Globus pallidus (tissue), 1 donor: ENCODE measurements around the gene LBH.
"Not testable (repeated sequence)": the region's sequence is repeated elsewhere in the genome, so short reads cannot be mapped to it uniquely, and the experiment has no call there.

Source experiments
- DNase-seq: peaks from one replicate; pipeline ENCODE4 v3.0.0-alpha.2; 2015; ENCODE audit warnings: low spot score

The LBH gene

GRCh38 chr2:30257266-30258214, 26.2 kb downstream of the LBH start:
- no peak for DNase-seq

- no peak for DNase-seq
These were observed 27.7 kb downstream of the LBH start for GRCh38 chr2:30259071-30259470.

- no peak for DNase-seq
These were observed 28.7 kb downstream of the LBH start for GRCh38 chr2:30259827-30260679.

- no peak for DNase-seq
These were observed 29.6 kb downstream of the LBH start for GRCh38 chr2:30260941-30261340.

- DNase-seq, result no peak
These were observed 30.4 kb downstream of the LBH start for GRCh38 chr2:30261695-30262211.

- DNase-seq, result no peak
These were observed 31.5 kb downstream of the LBH start for GRCh38 chr2:30262716-30263309.

DNA sequence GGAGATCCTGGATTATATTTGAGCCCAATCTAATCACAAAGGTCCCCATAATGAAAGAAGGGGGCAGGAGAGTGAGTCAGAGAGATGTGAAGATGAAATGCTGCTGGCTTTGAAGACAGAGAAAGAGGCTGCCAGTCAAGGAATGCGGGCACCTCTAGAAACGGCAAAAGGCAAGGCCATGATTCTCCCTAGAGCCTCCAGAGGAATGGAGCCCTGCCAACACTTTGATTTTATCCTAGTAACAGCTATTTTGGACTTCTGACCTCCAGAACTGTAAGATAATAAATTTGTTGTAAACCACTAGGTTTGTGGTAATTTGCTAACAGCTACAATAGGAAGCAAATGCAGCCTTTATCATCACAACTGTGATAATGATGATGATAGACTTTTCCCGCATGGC, 32.9 kb downstream of the LBH start:
- no peak for DNase-seq

GRCh38 chr2:30265052-30266015, 34.0 kb downstream of the LBH start:
- no peak for DNase-seq

GRCh38 chr2:30266051-30266621, 34.8 kb downstream of the LBH start:
- no peak for DNase-seq

GRCh38 chr2:30266705-30267104, 35.4 kb downstream of the LBH start:
- no peak for DNase-seq

GRCh38 chr2:30267161-30267975, 36.0 kb downstream of the LBH start:
- DNase-seq, result no peak

GRCh38 chr2:30268296-30268871, 37.0 kb downstream of the LBH start:
- DNase-seq, result no peak

DNA sequence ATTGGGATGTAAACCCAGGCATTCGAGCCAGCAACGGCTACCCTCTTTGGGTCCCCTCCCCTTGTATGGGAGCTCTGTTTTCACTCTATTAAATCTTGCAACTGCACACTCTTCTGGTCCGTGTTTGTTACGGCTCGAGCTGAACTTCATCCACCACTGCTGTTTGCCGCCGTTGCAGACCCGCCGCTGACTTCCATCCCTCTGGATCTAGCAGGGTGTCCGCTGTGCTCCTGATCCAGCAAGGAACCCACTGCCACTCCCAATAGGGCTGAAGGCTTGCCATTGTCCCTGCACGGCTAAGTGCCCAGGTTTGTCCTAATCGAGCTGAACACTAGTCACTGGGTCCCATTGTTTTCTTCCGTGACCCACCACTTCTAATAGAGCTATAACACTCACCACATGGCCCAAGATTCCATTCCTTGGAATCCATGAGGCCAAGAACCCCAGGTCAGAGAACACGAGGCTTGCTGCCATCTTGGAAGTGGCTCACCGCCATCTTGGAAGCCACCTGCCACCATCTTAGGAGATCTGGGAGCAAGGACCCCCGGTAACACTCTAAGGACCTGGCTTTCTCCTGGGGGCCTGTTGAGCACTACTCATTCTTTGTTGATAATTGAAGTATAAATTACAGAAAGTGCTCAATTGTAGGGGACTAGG, 37.9 kb downstream of the LBH start:
- not testable (repeated sequence) for DNase-seq

DNA sequence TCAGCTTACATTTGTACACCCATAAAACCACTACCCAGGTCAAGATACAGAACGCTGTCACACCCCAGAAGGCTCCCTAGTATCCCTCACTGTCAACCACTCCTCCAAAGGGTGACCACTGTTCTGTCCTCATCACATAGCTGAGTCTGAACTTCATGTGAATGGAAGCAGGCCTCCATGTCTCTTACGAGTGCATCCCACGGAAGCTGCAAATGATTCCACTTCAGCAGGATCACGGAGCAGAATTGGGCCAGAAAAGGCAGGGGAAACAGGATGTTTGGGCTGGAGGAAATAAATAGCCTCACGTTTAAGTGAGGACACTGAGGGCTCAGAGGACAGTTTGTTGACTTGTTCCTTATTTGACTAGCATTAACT, 38.4 kb downstream of the LBH start:
- DNase-seq, result no peak

DNA sequence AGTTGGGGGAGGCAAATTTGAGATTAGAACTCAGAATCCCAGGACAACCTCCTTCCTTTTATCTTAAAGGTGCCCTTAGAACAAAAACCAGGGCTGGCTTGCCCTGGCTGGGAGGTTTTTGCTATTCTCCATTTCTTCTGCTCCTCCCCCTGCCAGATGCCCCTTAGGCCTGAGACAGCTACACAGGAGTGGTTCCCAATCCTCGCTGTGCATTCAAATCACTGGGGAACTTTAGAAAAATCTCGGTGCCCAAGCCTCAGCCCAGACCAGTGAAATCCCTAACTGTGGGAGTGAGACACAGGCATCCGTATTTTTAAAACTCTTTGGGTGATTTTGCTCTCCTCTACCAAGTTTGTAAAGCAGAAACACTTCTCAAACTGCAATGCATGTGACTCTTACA, 38.8 kb downstream of the LBH start:
- DNase-seq, result no peak

DNA sequence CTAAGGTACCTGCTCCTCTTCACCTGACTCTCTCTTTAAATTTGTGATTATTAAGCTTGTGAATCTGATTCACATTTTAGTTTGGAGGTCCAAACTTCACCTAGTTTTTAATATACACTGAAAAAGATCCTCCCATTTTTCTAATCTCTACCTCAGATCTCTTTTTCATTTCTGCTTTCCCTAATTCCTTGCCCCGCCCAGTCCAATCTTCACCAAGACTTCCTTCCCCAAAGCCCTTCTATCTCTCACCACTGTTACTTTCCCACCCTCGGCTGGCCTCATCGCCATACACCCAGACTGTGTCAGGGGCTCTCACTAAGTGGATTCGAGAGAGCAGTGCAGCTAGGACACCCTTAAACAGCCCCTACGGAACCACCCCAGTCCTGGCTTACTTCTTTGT, 40.0 kb downstream of the LBH start:
- no peak for DNase-seq

DNA sequence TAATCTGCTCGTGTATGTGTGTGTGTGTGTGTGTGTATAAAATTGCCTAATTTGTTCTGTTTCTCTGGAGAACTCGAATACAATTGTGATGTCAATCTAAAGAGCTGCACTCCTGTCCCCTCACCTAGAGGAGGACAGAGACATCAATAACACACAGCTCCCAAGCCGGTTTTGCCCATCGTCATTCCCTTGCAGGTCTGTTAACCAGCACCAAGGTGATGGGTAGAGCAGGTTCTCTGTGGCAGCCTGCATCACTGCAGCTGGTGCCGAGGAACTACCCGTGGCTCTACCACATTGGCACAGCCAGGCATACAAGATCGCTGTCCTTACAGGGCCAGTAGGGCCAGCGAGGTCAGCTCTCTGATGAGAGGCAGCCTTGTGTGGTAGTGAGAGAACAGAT, 41.0 kb downstream of the LBH start:
- no peak for DNase-seq

- DNase-seq, result no peak
These were observed 41.6 kb downstream of the LBH start for GRCh38 chr2:30272761-30273573.
